ENCODE results near the gene ZNF688. TPM values are rescaled to one million over a fixed set of nuclear protein-coding genes. Genes with fewer than 3 reads are reported as not detected.

The ZNF688 gene
- total and polyA plus RNA-seq, 2 of the 8 experiments (the other 6 are each of a cell fraction or from before 2014, with no cell fraction given): 2.7 to 3.5 TPM

DNA sequence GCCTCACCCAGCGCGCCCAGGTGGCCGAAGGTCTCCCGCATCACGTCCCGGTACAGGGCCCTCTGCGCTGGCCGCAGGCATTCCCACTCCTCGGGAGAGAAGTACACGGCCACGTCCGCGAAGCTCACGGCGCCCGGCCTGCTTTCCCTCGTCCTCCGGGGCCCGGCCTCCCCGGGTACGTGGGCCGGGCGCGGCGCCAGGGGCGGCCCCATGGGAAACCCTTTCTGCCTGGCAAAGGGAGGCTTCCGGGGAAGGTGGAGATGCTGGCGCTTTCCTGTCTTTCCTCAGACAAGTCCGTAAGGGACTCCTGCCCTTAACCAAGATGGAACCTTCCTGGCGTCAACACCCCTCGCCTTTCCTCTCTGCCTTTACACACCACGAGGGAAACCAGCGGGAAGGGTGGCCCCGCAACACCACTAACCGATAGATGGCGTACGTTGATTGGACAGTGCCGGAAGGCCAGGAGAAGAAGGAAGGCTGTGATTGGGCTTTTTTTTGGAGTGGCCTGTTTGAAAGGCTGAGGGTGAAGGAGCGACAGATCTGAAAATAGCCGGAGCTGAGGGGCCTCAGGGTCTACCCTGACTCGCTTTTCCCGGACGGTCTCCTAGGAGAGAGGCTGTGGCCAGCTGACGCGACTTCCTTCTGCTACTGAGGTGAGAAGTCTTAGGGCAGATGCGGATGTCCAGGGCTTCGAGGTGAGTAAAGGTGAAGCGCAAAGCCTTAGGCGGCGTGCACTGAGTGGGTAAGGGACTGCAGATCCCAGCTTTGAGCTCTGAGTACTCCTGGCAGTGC is 14.1 kb upstream of the ZNF688 start, which contains the start of gene ZNF785 (continued):
- TF ChIP-seq, protein P1, sequence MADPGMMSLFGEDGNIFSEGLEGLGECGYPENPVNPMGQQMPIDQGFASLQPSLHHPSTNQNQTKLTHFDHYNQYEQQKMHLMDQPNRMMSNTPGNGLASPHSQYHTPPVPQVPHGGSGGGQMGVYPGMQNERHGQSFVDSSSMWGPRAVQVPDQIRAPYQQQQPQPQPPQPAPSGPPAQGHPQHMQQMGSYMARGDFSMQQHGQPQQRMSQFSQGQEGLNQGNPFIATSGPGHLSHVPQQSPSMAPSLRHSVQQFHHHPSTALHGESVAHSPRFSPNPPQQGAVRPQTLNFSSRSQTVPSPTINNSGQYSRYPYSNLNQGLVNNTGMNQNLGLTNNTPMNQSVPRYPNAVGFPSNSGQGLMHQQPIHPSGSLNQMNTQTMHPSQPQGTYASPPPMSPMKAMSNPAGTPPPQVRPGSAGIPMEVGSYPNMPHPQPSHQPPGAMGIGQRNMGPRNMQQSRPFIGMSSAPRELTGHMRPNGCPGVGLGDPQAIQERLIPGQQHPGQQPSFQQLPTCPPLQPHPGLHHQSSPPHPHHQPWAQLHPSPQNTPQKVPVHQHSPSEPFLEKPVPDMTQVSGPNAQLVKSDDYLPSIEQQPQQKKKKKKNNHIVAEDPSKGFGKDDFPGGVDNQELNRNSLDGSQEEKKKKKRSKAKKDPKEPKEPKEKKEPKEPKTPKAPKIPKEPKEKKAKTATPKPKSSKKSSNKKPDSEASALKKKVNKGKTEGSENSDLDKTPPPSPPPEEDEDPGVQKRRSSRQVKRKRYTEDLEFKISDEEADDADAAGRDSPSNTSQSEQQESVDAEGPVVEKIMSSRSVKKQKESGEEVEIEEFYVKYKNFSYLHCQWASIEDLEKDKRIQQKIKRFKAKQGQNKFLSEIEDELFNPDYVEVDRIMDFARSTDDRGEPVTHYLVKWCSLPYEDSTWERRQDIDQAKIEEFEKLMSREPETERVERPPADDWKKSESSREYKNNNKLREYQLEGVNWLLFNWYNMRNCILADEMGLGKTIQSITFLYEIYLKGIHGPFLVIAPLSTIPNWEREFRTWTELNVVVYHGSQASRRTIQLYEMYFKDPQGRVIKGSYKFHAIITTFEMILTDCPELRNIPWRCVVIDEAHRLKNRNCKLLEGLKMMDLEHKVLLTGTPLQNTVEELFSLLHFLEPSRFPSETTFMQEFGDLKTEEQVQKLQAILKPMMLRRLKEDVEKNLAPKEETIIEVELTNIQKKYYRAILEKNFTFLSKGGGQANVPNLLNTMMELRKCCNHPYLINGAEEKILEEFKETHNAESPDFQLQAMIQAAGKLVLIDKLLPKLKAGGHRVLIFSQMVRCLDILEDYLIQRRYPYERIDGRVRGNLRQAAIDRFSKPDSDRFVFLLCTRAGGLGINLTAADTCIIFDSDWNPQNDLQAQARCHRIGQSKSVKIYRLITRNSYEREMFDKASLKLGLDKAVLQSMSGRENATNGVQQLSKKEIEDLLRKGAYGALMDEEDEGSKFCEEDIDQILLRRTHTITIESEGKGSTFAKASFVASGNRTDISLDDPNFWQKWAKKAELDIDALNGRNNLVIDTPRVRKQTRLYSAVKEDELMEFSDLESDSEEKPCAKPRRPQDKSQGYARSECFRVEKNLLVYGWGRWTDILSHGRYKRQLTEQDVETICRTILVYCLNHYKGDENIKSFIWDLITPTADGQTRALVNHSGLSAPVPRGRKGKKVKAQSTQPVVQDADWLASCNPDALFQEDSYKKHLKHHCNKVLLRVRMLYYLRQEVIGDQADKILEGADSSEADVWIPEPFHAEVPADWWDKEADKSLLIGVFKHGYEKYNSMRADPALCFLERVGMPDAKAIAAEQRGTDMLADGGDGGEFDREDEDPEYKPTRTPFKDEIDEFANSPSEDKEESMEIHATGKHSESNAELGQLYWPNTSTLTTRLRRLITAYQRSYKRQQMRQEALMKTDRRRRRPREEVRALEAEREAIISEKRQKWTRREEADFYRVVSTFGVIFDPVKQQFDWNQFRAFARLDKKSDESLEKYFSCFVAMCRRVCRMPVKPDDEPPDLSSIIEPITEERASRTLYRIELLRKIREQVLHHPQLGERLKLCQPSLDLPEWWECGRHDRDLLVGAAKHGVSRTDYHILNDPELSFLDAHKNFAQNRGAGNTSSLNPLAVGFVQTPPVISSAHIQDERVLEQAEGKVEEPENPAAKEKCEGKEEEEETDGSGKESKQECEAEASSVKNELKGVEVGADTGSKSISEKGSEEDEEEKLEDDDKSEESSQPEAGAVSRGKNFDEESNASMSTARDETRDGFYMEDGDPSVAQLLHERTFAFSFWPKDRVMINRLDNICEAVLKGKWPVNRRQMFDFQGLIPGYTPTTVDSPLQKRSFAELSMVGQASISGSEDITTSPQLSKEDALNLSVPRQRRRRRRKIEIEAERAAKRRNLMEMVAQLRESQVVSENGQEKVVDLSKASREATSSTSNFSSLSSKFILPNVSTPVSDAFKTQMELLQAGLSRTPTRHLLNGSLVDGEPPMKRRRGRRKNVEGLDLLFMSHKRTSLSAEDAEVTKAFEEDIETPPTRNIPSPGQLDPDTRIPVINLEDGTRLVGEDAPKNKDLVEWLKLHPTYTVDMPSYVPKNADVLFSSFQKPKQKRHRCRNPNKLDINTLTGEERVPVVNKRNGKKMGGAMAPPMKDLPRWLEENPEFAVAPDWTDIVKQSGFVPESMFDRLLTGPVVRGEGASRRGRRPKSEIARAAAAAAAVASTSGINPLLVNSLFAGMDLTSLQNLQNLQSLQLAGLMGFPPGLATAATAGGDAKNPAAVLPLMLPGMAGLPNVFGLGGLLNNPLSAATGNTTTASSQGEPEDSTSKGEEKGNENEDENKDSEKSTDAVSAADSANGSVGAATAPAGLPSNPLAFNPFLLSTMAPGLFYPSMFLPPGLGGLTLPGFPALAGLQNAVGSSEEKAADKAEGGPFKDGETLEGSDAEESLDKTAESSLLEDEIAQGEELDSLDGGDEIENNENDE (IDR thresholded peaks at IDR 0.05; ENCODE audit: insufficient replicate concordance, low read length): no peak
- TF ChIP-seq SUZ12 (IDR thresholded peaks at IDR 0.05; ENCODE audit: low read length) (no peak), NANOG (IDR thresholded peaks at IDR 0.05; ENCODE audit: insufficient read depth, low read depth, low read length, poor library complexity, severe bottlenecking) (no peak), KDM4A (IDR thresholded peaks at IDR 0.05; ENCODE audit: low read depth, low read length, severe bottlenecking) (peak; percentile 85), RBBP5 (IDR thresholded peaks at IDR 0.05; ENCODE audit: borderline replicate concordance, low read depth, low read length) (no peak), RNF2 (IDR thresholded peaks at IDR 0.05; ENCODE audit: borderline replicate concordance, low read depth, low read length, missing control alignments, poor library complexity, severe bottlenecking) (no peak), BACH1 (IDR thresholded peaks at IDR 0.05; ENCODE audit: low read length) (peak; percentile 88)
- TF ChIP-seq, protein P2, sequence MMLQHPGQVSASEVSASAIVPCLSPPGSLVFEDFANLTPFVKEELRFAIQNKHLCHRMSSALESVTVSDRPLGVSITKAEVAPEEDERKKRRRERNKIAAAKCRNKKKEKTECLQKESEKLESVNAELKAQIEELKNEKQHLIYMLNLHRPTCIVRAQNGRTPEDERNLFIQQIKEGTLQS (IDR thresholded peaks at IDR 0.05; ENCODE audit: insufficient read depth, low read depth, low read length): no peak

All from H1 (cell line).